ENCODE results near the gene RAD18.

GRCh38 chr3:8899876-8900460 is 63.3 kb downstream of the RAD18 start:
- TF ChIP-seq CTCF (conservative IDR thresholded peaks at IDR 0.05; ENCODE audit: low read length) (no peak), EZH2phosphoT487 (IDR thresholded peaks at IDR 0.05; ENCODE audit: borderline replicate concordance, low read depth, low read length) (no peak)
